GM21360 (cell line): ENCODE results near the gene VSTM5.
"Not testable (repeated sequence)": the region's sequence is repeated elsewhere in the genome, so short reads cannot be mapped to it uniquely, and the experiment has no call there.

Experiments
- ATAC-seq: cut with Tn5 transposase; IDR thresholded peaks from one replicate; pipeline ENCODE4 v1.9.1; 2021; ENCODE audit warnings: mild to moderate bottlenecking, moderate library complexity; ENCODE audit not compliant: unreplicated experiment

Gene VSTM5

GRCh38 chr11:93801366-93801765, 49.1 kb downstream of the VSTM5 start:
- no peak for ATAC-seq

DNA sequence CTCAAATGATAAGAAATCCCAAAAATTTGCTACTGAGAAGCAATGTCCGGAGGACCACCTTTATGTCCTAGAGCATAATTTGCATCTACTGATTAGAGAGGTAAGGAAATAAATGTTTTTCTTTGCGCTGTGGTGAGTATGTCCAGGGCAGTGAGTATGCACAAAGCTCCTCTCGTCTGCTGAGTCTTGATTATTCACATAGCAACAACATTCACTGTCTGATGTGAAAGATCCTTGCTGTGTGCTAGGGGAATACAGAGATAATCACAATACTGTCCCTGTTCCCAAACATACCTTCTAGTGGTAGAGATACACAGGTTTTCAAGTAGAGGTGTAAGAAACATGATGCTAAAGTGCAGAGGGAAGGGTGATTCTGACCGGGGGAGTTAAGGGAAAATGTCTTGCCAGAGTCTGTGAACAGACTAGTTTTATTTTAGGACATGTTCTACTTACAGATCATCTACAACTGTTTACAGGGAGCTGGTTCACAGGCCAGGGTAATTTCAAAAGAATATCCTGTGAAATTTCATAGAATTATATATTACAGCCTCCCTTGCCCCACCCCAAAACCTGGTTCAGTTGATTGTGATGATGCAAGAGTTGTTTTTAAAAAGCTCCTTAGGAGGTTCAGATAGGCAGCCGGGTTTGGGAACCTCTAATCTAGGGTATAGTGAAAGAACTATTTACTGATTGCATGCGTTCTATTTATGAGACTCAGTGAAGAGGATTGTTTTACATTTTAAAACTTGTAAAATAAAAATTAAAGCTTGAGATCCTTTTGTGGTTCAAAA, 53.8 kb downstream of the VSTM5 start:
- no peak for ATAC-seq

- ATAC-seq, result no peak
These were observed 58.9 kb downstream of the VSTM5 start for GRCh38 chr11:93791493-93791892.

- ATAC-seq, result peak; percentile 31
These were observed 65.5 kb downstream of the VSTM5 start for GRCh38 chr11:93784935-93785360.

DNA sequence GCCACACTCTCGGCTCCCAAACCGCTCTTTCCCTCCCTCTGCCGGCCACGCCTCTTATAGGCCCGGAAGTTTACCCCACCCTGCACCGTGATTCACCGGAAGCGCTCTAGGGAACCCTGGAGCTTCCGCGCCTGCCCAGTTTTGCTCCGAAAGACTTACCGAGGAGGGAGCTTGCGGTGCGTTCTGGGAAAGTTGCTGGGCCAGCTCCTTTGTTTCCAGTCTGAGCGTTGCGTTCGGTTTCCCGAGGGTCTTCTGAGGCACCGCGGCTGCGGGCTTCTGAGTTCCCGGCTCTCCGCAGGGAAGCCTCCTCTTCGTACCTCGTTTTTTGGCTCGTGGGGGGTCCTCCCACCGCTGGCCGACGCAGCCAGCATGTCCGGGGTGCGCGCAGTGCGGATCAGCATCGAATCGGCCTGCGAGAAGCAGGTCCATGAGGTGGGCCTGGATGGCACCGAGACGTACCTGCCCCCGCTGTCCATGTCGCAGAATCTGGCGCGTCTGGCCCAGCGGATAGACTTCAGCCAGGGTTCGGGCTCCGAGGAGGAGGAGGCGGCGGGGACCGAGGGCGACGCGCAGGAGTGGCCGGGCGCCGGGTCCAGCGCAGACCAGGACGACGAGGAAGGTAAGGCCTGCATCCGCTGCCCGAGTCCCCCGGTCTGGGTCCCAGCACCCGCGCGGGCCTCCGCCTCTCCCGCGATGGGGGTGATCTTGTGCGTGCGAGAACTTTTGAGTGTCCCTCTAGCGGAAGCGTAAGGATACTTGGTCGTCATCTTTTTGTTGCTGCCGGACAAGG, 66.1 kb downstream of the VSTM5 start, which contains the start of gene MED17:
TSS of gene MED17 (plus strand) at position 138 of the 790 bp plus-strand sequence. CDS start at position 370, 232 bp downstream.
- peak; percentile 98 for ATAC-seq

DNA sequence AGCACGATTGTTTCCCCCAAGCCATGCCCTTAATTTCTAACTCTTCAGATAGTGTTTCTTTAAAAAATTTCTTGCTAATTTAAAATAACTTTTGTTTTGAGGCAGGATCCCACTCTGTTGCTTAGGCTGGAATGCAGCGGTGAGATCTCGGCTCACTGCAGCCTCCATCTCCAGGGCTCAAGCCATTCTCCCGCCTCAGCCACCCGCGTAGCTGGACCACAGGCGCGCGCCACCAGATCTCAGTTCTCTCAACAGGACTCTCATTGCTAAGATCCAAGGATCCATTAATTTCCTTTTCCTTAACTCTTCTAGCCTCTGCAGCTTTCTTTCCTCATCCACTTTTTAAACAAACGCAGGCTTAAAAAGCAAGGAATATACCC, 66.7 kb downstream of the VSTM5 start:
- peak; percentile 42 for ATAC-seq

DNA sequence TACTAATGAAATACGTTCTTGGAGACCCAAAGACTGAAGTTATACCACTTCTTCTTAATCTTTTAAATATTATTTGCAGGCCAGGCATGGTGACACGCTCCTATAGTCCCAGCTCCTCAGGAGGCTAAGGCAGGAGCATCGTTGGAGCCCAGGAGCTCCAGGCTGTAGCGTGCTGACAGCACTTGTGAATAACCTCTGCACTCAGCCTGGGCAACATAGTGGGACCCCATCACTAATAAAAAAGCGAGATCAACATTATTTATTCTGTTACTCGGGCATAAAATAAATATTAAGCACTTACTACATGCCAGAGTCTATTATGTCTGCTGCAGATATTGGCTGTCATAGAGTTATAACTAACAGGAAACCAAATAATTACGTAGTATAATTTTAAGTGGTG, 67.1 kb downstream of the VSTM5 start:
- no peak for ATAC-seq

GRCh38 chr11:93775289-93775688, 75.1 kb downstream of the VSTM5 start:
- ATAC-seq, result no peak

DNA sequence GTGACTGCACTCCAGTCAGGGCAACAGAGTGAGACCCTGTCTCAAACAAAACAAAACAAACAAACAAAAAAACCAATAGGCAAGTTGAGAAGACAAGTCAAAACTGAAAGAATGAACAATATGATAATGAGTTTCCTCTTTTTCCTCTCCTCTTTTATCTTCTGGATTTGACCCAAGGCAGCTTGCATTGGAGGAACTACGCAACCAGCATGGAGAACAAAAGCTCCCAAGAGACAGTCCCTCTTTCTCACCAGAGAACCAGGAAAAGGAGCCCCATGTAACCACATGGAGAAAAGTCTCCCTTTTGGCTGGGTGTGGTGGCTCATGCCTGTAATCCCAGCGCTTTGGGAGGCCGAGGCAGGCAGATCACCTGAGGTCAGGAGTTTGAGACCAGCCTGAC, 75.9 kb downstream of the VSTM5 start:
- not testable (repeated sequence) for ATAC-seq

DNA sequence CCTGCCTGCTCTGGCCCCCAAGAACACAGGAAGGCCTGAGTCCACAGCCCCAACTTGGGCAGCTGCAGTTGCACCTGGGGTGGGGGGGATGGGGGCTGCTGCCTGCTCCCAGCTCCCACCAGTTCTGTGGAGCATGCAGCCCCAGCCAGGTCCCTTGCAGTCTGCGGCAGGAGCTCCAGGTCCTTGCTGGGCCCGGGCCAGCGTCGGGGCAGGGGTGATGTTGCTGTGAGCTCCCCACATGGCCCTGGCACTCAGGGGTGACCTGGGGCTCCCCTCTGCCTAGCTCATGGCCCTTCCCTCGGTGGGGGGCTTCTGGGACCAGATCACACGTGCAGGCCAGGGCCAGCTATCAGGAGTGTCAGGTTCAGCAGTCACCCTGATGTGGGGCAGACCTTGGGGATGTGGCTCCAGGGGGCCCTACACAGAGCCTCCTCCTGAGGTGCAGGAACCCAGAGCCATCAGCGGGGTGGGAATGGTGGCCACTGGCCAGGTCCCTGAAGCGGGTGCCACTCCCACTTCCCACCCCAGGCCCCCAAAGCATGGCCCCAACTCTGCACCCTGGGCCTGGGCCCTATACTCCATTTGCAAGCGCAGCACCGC, 76.7 kb downstream of the VSTM5 start:
- no peak for ATAC-seq

DNA sequence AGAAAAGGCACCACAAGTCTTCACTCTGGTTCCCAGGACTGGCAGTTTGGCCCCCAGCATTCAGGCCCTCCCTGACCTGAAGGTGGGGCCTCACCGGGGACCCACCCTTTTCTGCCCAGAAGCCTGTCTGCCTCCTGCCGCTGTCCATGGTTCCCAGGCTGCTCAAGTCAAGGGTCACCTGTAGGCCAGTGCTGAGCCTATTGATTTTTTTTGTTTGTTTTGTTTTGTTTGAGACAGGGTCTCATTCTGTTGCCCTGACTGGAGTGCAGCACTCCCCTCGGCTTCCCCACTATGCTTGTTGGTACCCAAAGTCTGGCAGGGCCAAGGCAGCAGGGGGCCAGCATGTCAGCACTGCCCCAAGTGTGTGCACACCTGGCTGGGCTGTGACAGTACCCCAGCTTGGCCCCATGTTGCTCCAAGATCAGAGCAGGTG, 77.4 kb downstream of the VSTM5 start:
- ATAC-seq, result no peak

DNA sequence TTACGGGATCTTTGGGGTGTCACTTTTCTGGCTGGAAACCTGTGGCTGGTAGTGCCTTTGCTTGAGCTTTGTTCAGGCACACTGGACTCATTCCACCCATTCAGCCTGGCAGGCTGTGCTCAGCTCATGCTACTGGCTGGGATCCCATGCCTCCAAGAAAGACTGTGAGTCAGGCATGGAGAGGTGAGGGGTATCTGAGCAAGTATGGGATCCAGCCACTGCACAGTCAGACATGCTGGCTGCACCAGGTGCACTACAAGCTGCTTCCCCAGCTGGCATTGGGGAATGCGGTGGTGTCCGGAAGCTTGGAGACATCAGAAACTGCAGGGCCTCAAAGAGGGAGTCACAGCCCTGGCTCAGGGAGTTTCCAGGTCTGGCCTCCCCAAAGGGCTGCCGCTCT, 78.3 kb downstream of the VSTM5 start:
- ATAC-seq, result no peak

GRCh38 chr11:93770160-93770559, 80.3 kb downstream of the VSTM5 start:
- ATAC-seq, result no peak
